Nephron (organoid): Measurements from ENCODE around the gene KIT.

Source experiments
- H3K27ac Mint-ChIP-seq, 3 experiments: 2 replicates each; pipeline ENCODE4 v1.8.0; 2020; ENCODE audit warnings: mixed read lengths in 3 of 3, mild to moderate bottlenecking in 2 of 3, moderate library complexity in 1 of 3
- H3K27me3 Mint-ChIP-seq: 2 replicates; pipeline ENCODE4 v1.8.0; 2021; ENCODE audit warnings: low read depth, mild to moderate bottlenecking, moderate library complexity, mixed read lengths
- H3K36me3 Mint-ChIP-seq: 2 replicates; pipeline ENCODE4 v1.8.0; 2020; ENCODE audit warnings: low read depth, mixed read lengths
- H3K4me1 Mint-ChIP-seq: 2 replicates; pipeline ENCODE4 v1.8.0; 2020; ENCODE audit warnings: mixed read lengths
- H3K4me3 Mint-ChIP-seq, 3 experiments: 2 replicates each; pipeline ENCODE4 v1.8.0; 2020; ENCODE audit warnings: mild to moderate bottlenecking in 3 of 3, mixed read lengths in 3 of 3, moderate library complexity in 2 of 3
- H3K9me3 Mint-ChIP-seq: 2 replicates; pipeline ENCODE4 v1.8.0; 2020; ENCODE audit warnings: mixed read lengths
- CTCF ChIP-seq, 3 experiments: fragments of 200-600 bp; sonication (generic); IDR thresholded peaks; one replicate each; pipeline ENCODE4 v1.5.0; 2021; ENCODE audit warnings: antibody characterized with exemption in 3 of 3; ENCODE audit not compliant: unreplicated experiment in 3 of 3

KIT gene

GRCh38 chr4:54659313-54659712 lies 1.6 kb downstream of the KIT start:
- H3K9me3 Mint-ChIP-seq = no peaks in the 10 kb centered on the region
- H3K36me3 Mint-ChIP-seq = no peaks in the 10 kb centered on the region
- no peak for TF ChIP-seq CTCF (IDR thresholded peaks at IDR 0.05; ENCODE audit: unreplicated experiment in 3 of 3)
- peaks cover 79% of the 10 kb centered on the region for H3K27me3 Mint-ChIP-seq
- H3K27ac Mint-ChIP-seq = peak overlapping the region in 1 of 3 experiments; percentile 16
- H3K4me3 Mint-ChIP-seq = peak overlapping the region; percentile 83 to 89 (median 88)
- peaks cover 22% of the 10 kb centered on the region for H3K4me1 Mint-ChIP-seq

- no peaks in the 10 kb centered on the region for H3K9me3 Mint-ChIP-seq
- H3K27ac Mint-ChIP-seq = no peak overlapping the region
- peaks cover 22% of the 10 kb centered on the region for H3K4me1 Mint-ChIP-seq
- H3K27me3 Mint-ChIP-seq = peaks cover 74% of the 10 kb centered on the region
- no peak for TF ChIP-seq CTCF (IDR thresholded peaks at IDR 0.05; ENCODE audit: unreplicated experiment in 3 of 3)
- no peaks in the 10 kb centered on the region for H3K36me3 Mint-ChIP-seq
- peak overlapping the region; percentile 83 to 89 (median 88) for H3K4me3 Mint-ChIP-seq
Observed at GRCh38 chr4:54659749-54660535, 2.2 kb downstream of the KIT start.

GRCh38 chr4:54660591-54660990 lies 2.8 kb downstream of the KIT start:
- no peak for TF ChIP-seq CTCF (IDR thresholded peaks at IDR 0.05; ENCODE audit: unreplicated experiment in 3 of 3)
- Mint-ChIP-seq H3K36me3 (no peaks in the 10 kb centered on the region), H3K9me3 (no peaks in the 10 kb centered on the region), H3K4me3 (peak overlapping the region; percentile 83 to 89 (median 88)), H3K4me1 (peaks cover 22% of the 10 kb centered on the region), H3K27me3 (peaks cover 68% of the 10 kb centered on the region), H3K27ac (no peak overlapping the region)

- Mint-ChIP-seq H3K9me3 (no peaks in the 10 kb centered on the region), H3K36me3 (no peaks in the 10 kb centered on the region), H3K4me1 (peaks cover 22% of the 10 kb centered on the region), H3K4me3 (no peak overlapping the region), H3K27ac (no peak overlapping the region), H3K27me3 (peaks cover 66% of the 10 kb centered on the region)
- no peak for TF ChIP-seq CTCF (IDR thresholded peaks at IDR 0.05; ENCODE audit: unreplicated experiment in 3 of 3)
Observed at GRCh38 chr4:54661169-54661568, 3.4 kb downstream of the KIT start.

GRCh38 chr4:54661686-54662085 lies 3.9 kb downstream of the KIT start:
- H3K4me1 Mint-ChIP-seq = peaks cover 22% of the 10 kb centered on the region
- H3K27me3 Mint-ChIP-seq = peaks cover 61% of the 10 kb centered on the region
- no peak overlapping the region for H3K27ac Mint-ChIP-seq
- no peaks in the 10 kb centered on the region for H3K9me3 Mint-ChIP-seq
- no peaks in the 10 kb centered on the region for H3K36me3 Mint-ChIP-seq
- no peak overlapping the region for H3K4me3 Mint-ChIP-seq
- no peak for TF ChIP-seq CTCF (IDR thresholded peaks at IDR 0.05; ENCODE audit: unreplicated experiment in 3 of 3)

- H3K36me3 Mint-ChIP-seq = no peaks in the 10 kb centered on the region
- no peak overlapping the region for H3K27ac Mint-ChIP-seq
- H3K4me3 Mint-ChIP-seq = no peak overlapping the region
- peaks cover 57% of the 10 kb centered on the region for H3K27me3 Mint-ChIP-seq
- no peak for TF ChIP-seq CTCF (IDR thresholded peaks at IDR 0.05; ENCODE audit: unreplicated experiment in 3 of 3)
- H3K4me1 Mint-ChIP-seq = peaks cover 22% of the 10 kb centered on the region
- no peaks in the 10 kb centered on the region for H3K9me3 Mint-ChIP-seq
Observed at GRCh38 chr4:54662123-54662522, 4.4 kb downstream of the KIT start.
